DND-41 (cell line): ENCODE data around the gene HEXIM2.

Experiments
- EZH2 ChIP-seq: IDR thresholded peaks from 3 replicates; pipeline ENCODE4 v1.6.1; 2012; ENCODE audit warnings: borderline replicate concordance, low read depth, mild to moderate bottlenecking, moderate library complexity, low read length, inconsistent platforms; ENCODE audit not compliant: severe bottlenecking
- TF ChIP-seq, protein P1 (sequence below): IDR thresholded peaks from 2 replicates; pipeline ENCODE4 v1.5.1; 2012; ENCODE audit warnings: borderline replicate concordance, low read length, moderate library complexity, mild to moderate bottlenecking; ENCODE audit not compliant: poor library complexity, severe bottlenecking; ENCODE audit errors: extremely low read depth

DNA sequence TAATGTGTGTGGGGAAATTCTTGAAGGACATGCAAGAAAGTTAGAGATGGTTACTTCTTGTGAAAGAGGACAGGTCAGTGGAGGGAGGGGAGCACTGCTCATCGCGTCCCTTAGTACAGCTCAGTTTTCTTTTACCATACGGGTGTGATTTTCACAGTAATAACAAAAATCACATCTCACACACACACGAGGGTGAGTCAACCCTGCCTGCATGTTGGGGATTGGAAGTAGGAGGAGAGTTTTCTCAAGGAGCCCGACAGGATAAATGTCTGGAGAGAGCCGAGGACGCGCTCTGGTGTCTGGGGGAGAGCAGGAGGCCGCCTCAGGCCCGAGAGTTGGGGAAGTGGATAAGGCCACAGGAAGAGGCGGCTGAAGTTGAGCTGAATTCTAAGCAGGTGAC, 45.8 kb upstream of the HEXIM2 start:
- TF ChIP-seq, protein P1, sequence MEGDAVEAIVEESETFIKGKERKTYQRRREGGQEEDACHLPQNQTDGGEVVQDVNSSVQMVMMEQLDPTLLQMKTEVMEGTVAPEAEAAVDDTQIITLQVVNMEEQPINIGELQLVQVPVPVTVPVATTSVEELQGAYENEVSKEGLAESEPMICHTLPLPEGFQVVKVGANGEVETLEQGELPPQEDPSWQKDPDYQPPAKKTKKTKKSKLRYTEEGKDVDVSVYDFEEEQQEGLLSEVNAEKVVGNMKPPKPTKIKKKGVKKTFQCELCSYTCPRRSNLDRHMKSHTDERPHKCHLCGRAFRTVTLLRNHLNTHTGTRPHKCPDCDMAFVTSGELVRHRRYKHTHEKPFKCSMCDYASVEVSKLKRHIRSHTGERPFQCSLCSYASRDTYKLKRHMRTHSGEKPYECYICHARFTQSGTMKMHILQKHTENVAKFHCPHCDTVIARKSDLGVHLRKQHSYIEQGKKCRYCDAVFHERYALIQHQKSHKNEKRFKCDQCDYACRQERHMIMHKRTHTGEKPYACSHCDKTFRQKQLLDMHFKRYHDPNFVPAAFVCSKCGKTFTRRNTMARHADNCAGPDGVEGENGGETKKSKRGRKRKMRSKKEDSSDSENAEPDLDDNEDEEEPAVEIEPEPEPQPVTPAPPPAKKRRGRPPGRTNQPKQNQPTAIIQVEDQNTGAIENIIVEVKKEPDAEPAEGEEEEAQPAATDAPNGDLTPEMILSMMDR, result no peak
- TF ChIP-seq EZH2, result no peak
